GM21367 (cell line): ENCODE data around the gene PRPSAP1.
A peak's percentile ranks its signal among the peaks of the same experiment; 100 is the strongest.
"Not testable (repeated sequence)": the region's sequence is repeated elsewhere in the genome, so short reads cannot be mapped to it uniquely, and the experiment has no call there.

Experiments used
- ATAC-seq: cut with Tn5 transposase; IDR thresholded peaks from one replicate; pipeline ENCODE4 v1.9.1; 2021; ENCODE audit not compliant: unreplicated experiment

The PRPSAP1 gene

DNA sequence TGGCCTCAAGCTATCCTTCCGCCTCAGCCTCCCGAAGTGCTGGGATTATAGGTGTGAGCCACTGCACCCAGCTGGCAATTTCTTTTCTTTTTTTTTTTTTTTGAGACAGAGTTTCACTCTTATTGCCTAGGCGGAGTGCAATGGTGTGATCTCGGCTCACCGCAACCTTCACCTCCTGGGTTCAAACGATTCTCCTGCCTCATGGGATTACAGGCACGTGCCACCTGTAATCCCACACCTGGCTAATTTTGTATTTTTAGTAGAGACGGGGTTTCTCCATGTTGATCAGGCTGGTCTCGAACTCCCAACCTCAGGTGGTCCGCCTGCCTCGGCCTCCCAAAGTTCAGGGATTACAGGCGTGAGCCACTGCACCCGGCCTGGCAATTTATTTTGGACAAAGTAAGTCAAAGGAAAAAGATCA is 86.1 kb downstream of the PRPSAP1 start:
- ATAC-seq: not testable (repeated sequence)

DNA sequence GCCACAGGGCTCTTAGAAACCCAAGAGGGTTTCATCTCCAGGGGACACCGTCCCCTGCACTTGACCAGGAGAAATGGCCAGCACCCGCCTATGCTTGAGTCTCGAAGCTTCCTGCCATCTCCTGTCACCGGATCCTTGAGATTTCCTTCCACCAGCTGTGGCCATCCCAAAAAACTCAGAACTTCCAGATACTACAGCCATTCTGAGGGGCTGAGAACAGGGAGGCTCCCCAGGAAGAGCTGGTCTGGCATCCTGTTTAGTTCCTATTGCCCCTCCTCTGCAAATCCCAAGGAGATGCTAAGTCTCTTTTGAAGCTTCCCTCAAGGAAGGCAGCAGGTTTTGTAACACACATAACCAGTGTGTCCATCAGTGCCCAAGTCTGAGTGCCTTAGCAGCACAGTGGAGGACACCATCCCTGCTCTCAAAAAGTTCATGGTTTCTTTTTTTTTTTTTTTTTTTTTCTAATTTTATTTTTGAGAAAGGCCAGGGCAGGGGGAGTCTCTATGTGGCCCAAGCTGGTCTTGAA is 86.6 kb downstream of the PRPSAP1 start:
- ATAC-seq: no peak

DNA sequence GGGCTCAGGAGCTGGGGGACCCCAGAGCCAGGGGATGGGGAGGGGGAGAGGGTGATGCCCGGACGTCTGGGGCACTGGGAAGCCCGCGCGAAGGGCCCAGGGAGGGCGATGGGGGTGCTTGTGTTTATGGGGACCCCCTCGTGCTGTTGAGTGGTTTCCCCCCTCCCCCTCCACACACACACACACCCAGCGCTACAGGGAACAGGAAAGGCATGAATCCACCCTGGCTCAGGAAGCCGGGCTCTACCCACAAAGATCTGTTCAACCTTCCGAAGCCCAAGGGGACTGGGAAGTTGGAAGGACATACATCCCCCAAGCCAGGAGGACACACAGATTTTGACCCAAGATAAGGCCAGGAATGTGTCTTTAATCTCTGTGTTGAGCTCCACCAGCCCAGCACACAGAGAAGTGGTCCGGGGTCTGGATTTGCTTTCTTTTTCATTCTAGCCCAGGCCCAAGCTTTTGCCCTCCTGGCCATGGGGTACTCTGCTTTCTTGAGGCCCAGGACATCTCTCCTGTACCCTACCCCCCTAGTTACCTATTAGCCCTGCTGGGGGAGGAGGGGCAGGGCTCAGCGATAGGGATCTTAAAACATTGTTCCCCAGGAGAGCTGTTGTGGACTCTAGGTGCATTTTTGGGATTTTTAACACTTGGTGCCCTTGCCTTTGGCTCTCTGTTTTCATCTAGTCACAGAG is 87.3 kb downstream of the PRPSAP1 start:
- ATAC-seq: no peak

DNA sequence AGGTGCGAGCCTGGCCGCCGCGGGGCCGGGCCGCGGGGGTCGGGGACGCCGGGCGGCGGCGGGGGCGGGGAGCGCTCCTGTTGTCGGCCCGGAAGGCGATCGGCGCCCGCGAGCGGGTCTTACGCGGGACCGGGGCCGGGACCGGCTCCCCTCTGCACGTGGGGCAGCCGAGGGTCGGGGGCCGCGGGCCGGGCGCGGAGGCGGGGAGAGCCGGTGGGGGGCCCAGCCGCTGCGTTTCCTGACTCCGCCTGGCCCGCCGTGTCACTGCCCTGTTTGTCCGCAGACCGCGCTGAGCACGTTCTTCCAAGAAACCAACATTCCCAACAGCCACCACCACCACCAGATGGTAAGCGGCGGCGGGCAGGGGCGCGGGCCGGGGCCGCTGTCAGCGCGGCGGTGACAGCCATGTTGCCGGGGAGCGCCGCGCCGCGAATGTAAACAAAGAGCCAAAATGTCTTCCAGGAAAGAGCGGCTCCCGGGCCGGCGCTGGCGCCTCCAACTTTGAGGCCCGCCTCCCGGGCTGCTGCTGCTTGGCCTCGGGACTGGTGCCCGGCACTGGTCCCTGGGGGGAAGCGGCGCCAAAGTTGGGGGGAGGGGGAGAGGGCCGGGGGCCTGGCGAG is 88.0 kb downstream of the PRPSAP1 start:
- no peak for ATAC-seq

DNA sequence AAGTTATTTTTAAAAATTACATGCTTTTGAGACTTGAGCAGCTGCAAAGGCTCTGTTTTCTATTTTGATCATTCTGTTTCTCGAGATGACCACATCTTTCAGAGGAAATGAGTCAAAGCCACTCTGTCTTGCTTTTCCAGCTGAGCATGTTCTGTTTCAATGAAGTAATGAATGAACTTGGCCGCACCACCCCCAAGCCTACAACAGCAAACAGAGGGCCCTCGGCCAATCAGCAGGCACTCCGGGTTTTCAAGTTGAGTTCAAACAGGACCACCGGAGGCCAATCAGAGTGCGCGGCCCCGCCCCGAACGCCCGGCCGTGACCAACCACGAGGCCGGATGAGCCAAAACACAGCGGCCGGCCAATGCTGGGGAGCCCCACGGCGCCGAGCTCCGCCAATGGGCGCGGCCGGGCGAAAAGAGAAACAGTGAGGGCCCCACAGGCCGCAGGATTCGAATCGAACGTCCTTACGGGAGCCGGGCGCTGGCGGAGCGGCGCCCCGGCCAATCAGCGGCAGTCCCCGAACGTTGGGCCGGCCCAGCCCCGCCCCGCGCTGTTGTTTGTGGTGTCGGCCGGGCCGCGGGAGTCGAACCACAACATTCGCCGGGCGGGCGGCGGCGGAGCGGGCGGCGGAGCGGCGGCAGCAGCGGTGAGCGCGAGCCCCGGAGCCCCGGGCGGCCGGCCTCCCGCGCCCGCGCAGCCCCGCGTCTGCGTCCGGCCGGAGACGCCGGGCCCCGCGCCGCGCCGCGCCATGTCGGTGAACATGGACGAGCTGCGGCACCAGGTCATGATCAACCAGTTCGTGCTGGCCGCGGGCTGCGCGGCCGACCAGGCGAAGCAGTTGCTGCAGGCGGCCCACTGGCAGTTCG is 88.7 kb downstream of the PRPSAP1 start, which contains the start of gene UBALD2:
Gene UBALD2, plus strand, starts transcription at position 594 of the 869 bp plus-strand sequence. Its CDS starts 158 bp downstream, at position 752.
- peak; percentile 63 for ATAC-seq

DNA sequence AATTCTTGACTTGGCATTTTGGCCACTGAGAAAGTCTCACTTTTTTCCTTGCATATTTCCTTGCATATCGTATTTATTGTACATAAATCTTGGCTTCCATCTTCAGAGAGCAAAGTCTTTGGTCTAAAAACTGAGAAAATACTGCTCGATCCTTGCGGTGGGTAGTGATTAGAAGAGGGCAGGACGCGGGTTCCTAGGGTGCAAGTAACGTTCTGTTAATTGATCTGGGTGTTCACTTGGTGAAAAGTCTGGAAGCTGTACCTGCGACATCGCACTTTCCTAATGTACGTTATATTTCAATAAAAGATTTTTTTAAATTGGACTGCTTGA is 89.3 kb downstream of the PRPSAP1 start:
- ATAC-seq: no peak

DNA sequence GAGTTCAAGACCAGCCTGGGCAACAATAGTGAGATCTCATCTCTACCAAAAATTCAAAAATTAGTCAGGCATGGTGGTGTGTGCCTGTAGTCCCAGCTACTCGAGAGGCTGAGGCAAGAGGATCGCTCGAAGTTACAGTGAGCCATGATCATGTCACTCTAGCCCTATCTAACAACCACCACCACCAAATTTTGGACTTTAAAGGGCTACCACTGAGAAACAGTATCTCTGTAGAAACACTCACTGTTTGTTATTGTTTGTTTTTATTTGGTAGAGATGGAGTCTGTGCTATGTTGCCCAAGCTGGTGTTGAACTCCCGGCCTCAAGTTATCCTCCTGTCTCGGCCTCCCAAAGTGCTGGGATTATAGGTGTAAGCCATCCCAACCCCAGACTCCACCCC is 89.8 kb downstream of the PRPSAP1 start:
- no peak for ATAC-seq

DNA sequence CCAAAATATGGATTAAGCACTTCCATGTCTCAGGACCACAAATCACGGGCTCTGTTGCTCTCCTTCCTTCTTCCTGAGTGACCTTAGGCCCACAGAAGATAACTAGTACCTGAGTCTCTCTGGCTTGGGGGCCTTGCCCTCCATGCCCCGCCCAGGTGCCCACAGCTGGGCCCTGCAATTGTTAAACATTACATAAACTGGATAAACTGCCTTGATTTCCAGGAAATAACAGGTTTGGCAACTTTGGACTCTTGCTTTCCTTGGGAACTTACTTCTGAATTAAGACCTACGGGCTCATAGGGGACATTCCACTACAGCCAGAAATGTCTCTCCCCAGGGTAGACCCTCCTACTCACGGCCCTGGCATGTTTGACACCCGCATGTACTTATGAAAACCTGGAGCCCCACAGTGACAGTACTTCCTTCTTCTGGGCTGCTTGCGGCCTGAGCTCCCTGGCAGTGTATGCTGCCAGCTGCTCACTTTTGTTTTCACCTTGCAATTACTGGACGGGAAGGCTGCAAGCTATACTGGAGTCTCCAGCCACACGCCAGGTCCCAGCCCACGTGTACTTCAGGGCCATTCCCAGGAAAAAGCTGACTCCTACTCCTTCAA is 90.9 kb downstream of the PRPSAP1 start:
- no peak for ATAC-seq

DNA sequence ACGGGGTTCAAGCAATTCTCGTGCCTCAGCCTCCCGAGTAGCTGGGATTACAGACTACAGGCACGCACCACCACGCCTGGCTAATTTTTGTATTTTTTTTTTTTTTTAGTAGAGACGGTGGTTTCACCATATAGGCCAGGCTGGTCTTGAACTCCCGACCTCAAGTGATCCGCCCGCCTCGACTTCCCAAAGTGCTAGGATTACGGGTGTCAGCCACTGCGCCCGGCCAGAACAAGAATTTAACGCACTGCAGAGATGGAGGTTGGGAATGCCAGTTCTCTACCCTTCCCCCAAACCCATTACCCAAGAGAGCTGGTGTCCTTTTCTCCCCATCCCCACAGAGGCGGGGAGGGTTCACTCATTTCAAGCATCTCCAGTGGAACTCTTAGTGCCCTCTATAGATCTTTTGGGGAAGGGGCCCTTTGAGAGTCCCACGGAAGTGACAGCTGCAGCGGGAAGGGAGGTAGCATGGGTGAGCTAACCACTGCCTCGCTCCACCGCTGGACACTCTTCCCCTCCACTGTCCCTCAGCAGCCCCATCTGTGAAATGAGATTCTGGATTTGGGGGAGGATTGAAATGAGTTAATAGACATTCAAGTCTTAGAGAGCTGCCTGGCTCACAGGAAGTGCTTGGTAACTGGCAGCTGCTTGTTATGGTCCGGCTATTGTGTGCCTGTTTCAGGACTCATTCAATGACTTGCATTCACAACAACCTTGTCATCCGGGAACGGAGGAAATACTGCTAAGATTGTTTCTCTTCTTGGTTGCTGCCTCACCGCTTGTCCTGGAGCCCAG is 92.1 kb downstream of the PRPSAP1 start:
- no peak for ATAC-seq

DNA sequence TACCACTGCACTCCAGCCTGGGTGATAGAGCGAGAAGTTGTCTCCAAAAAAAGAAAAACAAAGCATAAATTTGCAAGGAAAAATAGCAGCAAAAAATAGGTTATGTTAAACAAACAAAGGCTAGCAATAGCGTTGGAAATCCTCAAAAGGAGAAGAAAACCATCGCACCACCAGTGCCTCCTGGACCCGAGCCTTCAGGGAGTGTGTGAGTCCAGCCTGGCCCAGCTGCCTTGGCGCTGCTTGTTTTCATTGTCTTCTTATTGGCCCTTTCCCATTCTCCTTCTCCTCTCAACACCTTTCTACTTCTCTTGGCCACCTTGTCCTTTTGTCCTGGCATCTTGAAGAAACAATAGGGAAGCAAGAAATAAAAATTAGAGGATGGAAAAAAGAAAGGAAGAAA is 93.0 kb downstream of the PRPSAP1 start:
- ATAC-seq: no peak

DNA sequence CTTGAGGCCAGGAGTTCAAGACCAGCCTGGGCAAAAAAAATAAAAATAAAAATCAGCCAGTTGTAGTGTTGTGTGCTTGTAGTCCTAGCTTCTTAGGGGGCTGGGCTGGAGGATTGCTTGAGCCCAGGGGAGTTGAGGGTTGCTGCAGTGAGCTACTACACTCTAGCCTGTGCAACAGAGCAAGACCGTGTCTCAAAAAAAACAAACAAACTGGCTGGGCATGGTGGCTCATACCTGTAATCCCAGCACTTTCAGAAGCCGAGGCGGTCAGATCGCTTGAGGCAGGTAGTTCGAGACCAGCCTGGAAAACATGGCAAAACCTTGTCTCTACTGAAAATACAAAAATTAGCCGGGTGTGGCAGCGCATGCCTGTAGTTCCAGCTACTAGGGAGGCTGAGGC is 93.5 kb downstream of the PRPSAP1 start:
- ATAC-seq: no peak
